Gastroesophageal sphincter (tissue), 4 donors: Measurements from ENCODE around the gene CD86. TPM values are rescaled to one million over a fixed set of nuclear protein-coding genes. Genes with fewer than 3 reads are reported as not detected.

ENCODE experiments used
- ATAC-seq: fragments of 150-250 bp; one replicate; pipeline ENCODE4 v1.9.1; 2016; ENCODE audit warnings: mild to moderate bottlenecking, moderate library complexity
- H3K27ac ChIP-seq, 4 donors: fragments of 200-600 bp; sonication (generic) in 3 of 4; 1 replicate in 3 of 4; 2 replicates in 1 of 4; pipeline ENCODE4 v1.5.1; 2016 to 2019
- H3K27me3 ChIP-seq: fragments of 200-600 bp; sonication (generic); one replicate; pipeline ENCODE4 v1.5.1; 2019
- H3K36me3 ChIP-seq, 2 donors: fragments of 200-600 bp; sonication (generic); one replicate each; pipeline ENCODE4 v1.5.1; 2019; ENCODE audit warnings: control low read depth in 1 of 2
- H3K4me1 ChIP-seq, 3 donors: fragments of 200-600 bp; sonication (generic); 1 replicate in 2 of 3; 2 replicates in 1 of 3; pipeline ENCODE4 v1.5.1; 2016 to 2019; ENCODE audit warnings: control low read depth in 2 of 3
- H3K4me3 ChIP-seq, 2 donors: fragments of 200-600 bp; sonication (generic); one replicate each; pipeline ENCODE4 v1.5.1; 2019; ENCODE audit warnings: mild to moderate bottlenecking in 1 of 2, moderate library complexity in 1 of 2
- H3K9me3 ChIP-seq, 3 donors: fragments of 200-600 bp; sonication (generic); one replicate each; pipeline ENCODE4 v1.5.1; 2017 to 2019; ENCODE audit warnings: control low read depth in 2 of 3
- EP300 ChIP-seq: sonication (generic); formaldehyde crosslinking; IDR thresholded peaks from one replicate; pipeline ENCODE4 v1.6.1; 2017; ENCODE audit warnings: antibody characterized with exemption, mild to moderate bottlenecking
- POLR2A ChIP-seq, 2 donors: fragments of 450-650 bp; IDR thresholded peaks; one replicate each; pipeline ENCODE4 v1.6.1; 2017; ENCODE audit warnings: antibody characterized with exemption in 2 of 2, mild to moderate bottlenecking in 2 of 2, moderate library complexity in 1 of 2
- POLR2AphosphoS5 ChIP-seq: sonication (generic); formaldehyde crosslinking; IDR thresholded peaks from one replicate; pipeline ENCODE4 v1.6.1; 2017; ENCODE audit warnings: antibody characterized with exemption
- WGBS, 2 donors: methylation state at CpG; one replicate each; pipeline ENCODE4 v1.1.5; 2018; ENCODE audit warnings: low coverage in 1 of 2; 5-methylcytosine and 5-hydroxymethylcytosine counted together
- total RNA-seq, 4 donors: library from RNA; depleted of rRNA; stranded (reverse); fragments of >200 nt; gene quantifications; one replicate each; pipeline ENCODE4 v1.1.0, GENCODE V29; 2016
- TF ChIP-seq, protein P1 (sequence below), 4 experiments: fragments of 200-600 bp in 2 of 4; fragments of 450-650 bp in 2 of 4; sonication (generic) in 1 of 4; IDR thresholded peaks; one replicate each; pipeline ENCODE4 v1.5.1; 2017 to 2019; ENCODE audit warnings: antibody characterized with exemption in 4 of 4, mild to moderate bottlenecking in 2 of 4, moderate library complexity in 2 of 4

CD86 gene
- total RNA-seq, 4 donors from 2014 or later, result 1.4 to 6.6 (median 3.2) TPM

DNA sequence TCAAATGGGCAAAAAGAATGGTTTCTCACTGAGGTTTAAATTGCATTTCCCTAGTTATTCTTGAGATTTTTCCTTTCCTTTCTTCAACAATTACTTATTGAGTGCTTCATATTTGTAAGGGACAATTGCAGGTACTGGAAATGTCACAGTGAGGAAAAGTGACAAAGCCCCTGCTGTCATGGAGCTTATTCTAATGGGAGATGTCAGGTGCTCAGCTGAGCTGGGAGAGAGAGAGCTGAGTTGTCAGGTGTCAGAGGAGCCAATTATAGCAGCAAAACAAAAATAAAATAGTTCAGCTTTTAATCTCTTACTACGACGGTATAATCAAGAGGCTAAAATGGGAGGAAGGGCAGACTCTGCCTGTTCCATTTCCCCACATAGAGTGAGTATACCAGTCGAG, 42.0 kb downstream of the CD86 start:
- no peak overlapping the region for H3K4me3 ChIP-seq
- ATAC-seq, result no peak
- no peaks in the 10 kb centered on the region for H3K9me3 ChIP-seq
- peaks cover 5% of the 10 kb centered on the region for H3K27me3 ChIP-seq
- TF ChIP-seq POLR2AphosphoS5 (no peak), EP300 (no peak), POLR2A (IDR thresholded peaks at IDR 0.05) (no peak)
- TF ChIP-seq, protein P1, sequence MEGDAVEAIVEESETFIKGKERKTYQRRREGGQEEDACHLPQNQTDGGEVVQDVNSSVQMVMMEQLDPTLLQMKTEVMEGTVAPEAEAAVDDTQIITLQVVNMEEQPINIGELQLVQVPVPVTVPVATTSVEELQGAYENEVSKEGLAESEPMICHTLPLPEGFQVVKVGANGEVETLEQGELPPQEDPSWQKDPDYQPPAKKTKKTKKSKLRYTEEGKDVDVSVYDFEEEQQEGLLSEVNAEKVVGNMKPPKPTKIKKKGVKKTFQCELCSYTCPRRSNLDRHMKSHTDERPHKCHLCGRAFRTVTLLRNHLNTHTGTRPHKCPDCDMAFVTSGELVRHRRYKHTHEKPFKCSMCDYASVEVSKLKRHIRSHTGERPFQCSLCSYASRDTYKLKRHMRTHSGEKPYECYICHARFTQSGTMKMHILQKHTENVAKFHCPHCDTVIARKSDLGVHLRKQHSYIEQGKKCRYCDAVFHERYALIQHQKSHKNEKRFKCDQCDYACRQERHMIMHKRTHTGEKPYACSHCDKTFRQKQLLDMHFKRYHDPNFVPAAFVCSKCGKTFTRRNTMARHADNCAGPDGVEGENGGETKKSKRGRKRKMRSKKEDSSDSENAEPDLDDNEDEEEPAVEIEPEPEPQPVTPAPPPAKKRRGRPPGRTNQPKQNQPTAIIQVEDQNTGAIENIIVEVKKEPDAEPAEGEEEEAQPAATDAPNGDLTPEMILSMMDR (IDR thresholded peaks at IDR 0.05), result no peak
- no peak overlapping the region for H3K27ac ChIP-seq
- 14 to 58% methylated on average over 1 to 3 of the region's 3 CpGs for WGBS, 2 donors
- H3K36me3 ChIP-seq, result no peaks in the 10 kb centered on the region
- no peaks in the 10 kb centered on the region for H3K4me1 ChIP-seq

DNA sequence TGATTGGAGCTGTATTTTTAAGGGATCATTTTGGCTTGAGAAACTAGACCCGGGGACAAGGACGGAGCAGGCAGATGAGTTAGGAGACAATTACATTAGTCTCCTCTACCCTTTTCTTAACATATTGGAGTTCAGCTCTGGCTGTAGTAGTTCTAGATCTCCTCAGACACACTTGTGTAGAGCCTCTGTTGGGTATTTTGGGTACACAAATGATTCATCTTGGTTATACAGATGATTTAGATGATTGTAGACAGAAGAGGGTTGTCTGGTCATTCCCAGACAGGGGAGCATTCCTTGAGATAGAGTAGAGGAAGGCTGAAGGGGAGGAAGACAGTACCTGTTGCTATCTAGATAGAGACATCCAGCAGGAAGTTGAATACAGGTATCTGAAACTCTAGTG, 43.4 kb downstream of the CD86 start:
- no peak for ATAC-seq
- TF ChIP-seq POLR2A (IDR thresholded peaks at IDR 0.05) (no peak), EP300 (no peak), POLR2AphosphoS5 (no peak)
- TF ChIP-seq, protein P1 (IDR thresholded peaks at IDR 0.05), result no peak
- Histone ChIP-seq H3K27me3 (peaks cover 5% of the 10 kb centered on the region), H3K27ac (no peak overlapping the region), H3K36me3 (no peaks in the 10 kb centered on the region), H3K4me1 (no peaks in the 10 kb centered on the region), H3K9me3 (no peaks in the 10 kb centered on the region), H3K4me3 (no peak overlapping the region)
- 82 to 100% methylated on average over 2 of the region's 2 CpGs for WGBS, 2 donors

GRCh38 chr3:122099255-122099654, 44.1 kb downstream of the CD86 start:
- Histone ChIP-seq H3K27me3 (peaks cover 5% of the 10 kb centered on the region), H3K36me3 (no peaks in the 10 kb centered on the region), H3K4me1 (no peaks in the 10 kb centered on the region), H3K4me3 (no peak overlapping the region), H3K9me3 (no peaks in the 10 kb centered on the region), H3K27ac (no peak overlapping the region)
- ATAC-seq, result no peak
- WGBS, 2 donors, result 76 to 77% methylated on average over 2 of the region's 2 CpGs
- TF ChIP-seq POLR2A (IDR thresholded peaks at IDR 0.05) (no peak), EP300 (no peak), POLR2AphosphoS5 (no peak)
- TF ChIP-seq, protein P1 (IDR thresholded peaks at IDR 0.05), result no peak

DNA sequence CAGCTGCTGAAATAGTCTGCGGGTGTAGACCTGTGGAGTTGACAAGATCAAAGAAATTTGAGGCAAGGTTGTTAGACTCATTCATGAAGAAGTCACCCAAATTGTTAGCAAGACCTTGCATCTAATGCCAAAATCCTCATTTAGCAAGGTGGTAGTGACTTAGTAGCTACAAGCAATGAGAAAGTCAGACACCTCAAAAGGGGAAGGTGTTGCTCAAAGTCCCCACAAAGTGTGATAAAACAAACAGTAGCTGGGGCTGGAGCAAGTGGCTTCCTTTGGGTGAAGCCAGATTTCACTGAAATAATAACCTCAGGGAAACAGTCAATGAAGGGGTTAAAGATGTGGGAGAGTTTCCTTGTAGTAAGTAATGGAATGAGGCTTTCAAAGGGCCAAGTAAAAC, 44.9 kb downstream of the CD86 start:
- Histone ChIP-seq H3K36me3 (no peaks in the 10 kb centered on the region), H3K4me3 (no peak overlapping the region), H3K4me1 (no peaks in the 10 kb centered on the region), H3K27ac (no peak overlapping the region), H3K9me3 (no peaks in the 10 kb centered on the region), H3K27me3 (peaks cover 5% of the 10 kb centered on the region)
- TF ChIP-seq POLR2A (IDR thresholded peaks at IDR 0.05) (no peak), POLR2AphosphoS5 (no peak), EP300 (no peak)
- TF ChIP-seq, protein P1 (IDR thresholded peaks at IDR 0.05), result no peak
- no peak for ATAC-seq
- 57 to 86% methylated on average over 1 of the region's 1 CpG for WGBS, 2 donors

GRCh38 chr3:122100591-122101463, 45.7 kb downstream of the CD86 start:
- peaks cover 5% of the 10 kb centered on the region for H3K27me3 ChIP-seq
- H3K4me3 ChIP-seq, result no peak overlapping the region
- no peaks in the 10 kb centered on the region for H3K4me1 ChIP-seq
- TF ChIP-seq EP300 (no peak), POLR2AphosphoS5 (no peak), POLR2A (IDR thresholded peaks at IDR 0.05) (no peak)
- TF ChIP-seq, protein P1 (IDR thresholded peaks at IDR 0.05), result no peak
- H3K27ac ChIP-seq, result no peak overlapping the region
- no peaks in the 10 kb centered on the region for H3K36me3 ChIP-seq
- WGBS, 2 donors, result 32 to 46% methylated on average over 5 to 6 of the region's 8 CpGs
- ATAC-seq, result no peak
- no peaks in the 10 kb centered on the region for H3K9me3 ChIP-seq
